SW480 (cell line): ENCODE results near the gene SLC35F3.
"Not testable (repeated sequence)": the region's sequence is repeated elsewhere in the genome, so short reads cannot be mapped to it uniquely, and the experiment has no call there.

Source experiments
- DNase-seq: peaks from one replicate; pipeline ENCODE4 v3.0.0-alpha.2; 2016; ENCODE audit warnings: low spot score

The SLC35F3 gene

GRCh38 chr1:234107416-234108021, 203.0 kb downstream of the SLC35F3 start:
- no peak for DNase-seq

- no peak for DNase-seq
These were observed 204.4 kb downstream of the SLC35F3 start for GRCh38 chr1:234108921-234109320.

GRCh38 chr1:234109840-234110239, 205.4 kb downstream of the SLC35F3 start:
- DNase-seq = no peak

GRCh38 chr1:234111458-234112142, 207.1 kb downstream of the SLC35F3 start:
- peak; percentile 31 for DNase-seq

- peak; percentile 58 for DNase-seq
These were observed 210.3 kb downstream of the SLC35F3 start for GRCh38 chr1:234114648-234115307.

- DNase-seq = no peak
These were observed 214.4 kb downstream of the SLC35F3 start for GRCh38 chr1:234118911-234119310.

DNA sequence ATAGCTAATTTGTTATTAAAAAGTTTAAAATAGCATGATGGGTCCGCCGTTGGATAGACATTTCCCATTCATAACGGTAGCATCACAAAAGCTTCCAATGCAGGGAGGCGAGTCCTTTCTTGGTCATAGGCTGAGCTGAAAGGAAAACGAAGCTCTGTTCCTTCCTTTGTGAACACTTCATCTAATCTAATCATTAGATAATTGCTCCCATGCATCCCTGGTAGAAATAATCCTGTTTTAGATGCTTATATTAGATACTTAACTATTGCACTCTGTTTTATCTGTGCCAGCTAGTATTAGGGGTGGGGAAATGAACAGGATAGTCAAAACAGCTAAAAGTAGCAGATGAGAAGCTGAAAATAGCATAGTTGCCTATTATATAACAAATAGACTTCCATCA, 215.0 kb downstream of the SLC35F3 start:
- no peak for DNase-seq

- DNase-seq = no peak
These were observed 216.0 kb downstream of the SLC35F3 start for GRCh38 chr1:234120327-234120944.

DNA sequence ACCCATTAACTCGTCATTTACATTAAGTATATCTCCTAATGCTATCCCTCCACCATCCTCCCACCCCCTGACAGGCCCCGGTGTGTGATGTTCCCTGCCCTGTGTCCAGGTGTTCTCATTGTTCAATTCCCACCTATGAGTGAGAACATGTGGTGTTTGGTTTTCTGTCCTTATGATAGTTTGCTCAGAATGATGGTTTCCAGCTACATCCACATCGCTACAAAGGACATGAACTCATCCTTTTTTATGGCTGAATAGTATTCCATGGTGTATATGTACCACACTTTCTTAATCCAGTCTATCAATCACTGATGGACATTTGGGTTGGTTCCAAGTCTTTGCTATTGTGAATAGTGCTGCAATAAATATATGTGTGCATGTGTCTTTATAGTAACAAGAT, 217.2 kb downstream of the SLC35F3 start:
- not testable (repeated sequence) for DNase-seq

GRCh38 chr1:234122571-234122970, 218.1 kb downstream of the SLC35F3 start:
- not testable (repeated sequence) for DNase-seq

DNA sequence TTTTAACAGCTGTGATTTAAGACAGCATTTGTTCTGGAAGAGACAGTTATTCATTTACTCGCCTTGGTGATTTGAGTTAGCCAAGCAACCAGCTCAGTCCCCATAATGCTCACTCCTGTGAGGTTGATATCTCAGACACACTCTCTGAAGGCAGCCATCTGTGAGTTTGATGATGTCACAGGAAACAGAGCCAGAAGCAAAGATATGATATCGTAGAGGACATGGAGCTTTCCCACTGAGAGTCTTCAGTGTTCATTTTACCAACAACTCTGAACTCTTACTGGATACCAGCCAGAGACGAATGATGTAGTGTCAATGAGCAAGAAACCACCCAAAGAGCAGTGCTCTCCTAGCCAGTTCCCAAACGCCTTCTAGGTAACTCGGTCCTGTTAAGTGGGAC, 219.4 kb downstream of the SLC35F3 start:
- no peak for DNase-seq

DNA sequence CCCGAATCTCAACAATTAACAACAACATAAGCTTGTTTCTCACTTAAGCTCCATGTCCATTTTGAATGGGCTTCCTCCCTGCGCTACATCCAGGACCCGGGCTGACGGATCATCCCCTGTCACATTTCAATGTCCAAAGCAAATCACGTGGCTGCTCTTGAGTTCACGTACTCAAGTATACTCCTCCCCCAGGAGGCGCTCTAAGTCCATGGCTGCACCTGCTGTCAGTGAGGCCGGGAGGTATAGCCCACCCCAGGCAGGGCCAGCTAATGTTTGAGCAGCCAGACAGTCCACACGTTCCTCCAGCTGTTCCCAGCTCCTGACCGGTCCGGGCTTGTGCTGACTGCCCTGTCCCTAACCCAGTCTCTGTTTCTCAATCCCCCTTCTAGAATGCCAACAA, 220.8 kb downstream of the SLC35F3 start:
- DNase-seq = peak; percentile 60

DNA sequence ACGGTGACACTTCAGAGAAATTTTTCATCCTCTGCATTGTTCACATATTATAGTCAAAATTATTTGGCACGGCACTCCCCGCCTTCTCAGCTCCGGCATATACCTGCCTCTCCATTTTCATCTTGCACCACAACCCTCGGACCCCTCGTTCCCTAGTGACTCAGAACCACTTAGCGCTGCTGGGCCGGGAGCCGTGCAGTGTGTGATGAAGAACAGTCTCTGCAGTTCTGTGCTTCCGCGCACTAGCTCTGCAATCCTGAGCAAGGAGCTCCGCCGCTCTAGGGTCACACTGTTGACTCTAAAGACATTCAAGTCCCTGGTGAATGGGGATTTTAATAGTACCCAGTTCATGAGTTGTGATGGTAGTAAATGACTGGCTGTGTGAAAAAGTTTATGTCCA, 221.2 kb downstream of the SLC35F3 start:
- DNase-seq = no peak

DNA sequence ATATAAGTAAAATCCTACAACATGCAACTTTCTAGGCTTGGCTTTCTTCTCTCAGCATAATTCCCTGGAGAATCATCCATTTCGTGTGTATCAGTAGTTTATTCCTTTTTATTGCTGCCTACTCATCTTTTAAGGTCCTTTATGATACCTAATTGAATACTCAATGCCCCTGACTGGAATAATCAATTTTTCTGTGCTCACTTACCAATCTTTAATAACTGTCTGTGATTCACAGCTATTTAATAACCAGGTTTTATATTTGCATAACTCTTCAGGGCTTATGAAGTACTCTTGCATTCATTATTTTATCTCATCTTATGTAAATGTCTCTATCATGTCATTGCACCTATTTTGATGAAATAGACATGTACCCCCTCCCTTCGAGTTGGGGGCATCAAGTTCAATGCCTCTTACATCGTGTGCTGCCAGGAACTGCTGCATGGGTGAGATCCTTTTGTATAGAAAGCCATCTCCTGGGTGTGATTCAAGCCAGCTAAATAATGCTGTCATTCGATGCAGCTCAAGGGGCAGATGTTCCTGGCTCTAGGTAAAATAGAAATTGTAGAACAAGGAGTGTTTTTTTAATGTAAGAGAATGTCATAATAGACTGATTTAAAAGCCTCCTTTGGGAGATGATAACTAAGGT, 222.7 kb downstream of the SLC35F3 start:
- no peak for DNase-seq

GRCh38 chr1:234132795-234133194, 228.3 kb downstream of the SLC35F3 start:
- no peak for DNase-seq

DNA sequence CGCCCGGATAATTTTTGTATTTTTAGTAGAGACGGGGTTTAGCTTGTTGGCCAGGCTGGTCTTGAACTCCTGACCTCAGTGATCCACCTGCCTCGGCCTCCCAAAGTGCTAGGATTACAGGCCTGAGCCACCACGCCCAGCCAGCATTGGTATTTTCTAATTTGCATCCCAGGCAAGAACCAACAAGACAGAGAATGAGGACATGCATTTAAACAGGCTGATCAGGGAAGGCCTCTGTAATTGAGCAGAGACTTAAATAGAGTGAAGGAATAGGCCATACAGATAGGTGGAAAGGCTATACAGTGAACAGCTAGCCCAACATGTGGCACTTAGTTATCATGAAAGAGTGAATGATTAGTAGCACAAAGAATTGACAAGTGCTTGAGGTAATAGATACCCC, 230.4 kb downstream of the SLC35F3 start:
- DNase-seq = no peak

DNA sequence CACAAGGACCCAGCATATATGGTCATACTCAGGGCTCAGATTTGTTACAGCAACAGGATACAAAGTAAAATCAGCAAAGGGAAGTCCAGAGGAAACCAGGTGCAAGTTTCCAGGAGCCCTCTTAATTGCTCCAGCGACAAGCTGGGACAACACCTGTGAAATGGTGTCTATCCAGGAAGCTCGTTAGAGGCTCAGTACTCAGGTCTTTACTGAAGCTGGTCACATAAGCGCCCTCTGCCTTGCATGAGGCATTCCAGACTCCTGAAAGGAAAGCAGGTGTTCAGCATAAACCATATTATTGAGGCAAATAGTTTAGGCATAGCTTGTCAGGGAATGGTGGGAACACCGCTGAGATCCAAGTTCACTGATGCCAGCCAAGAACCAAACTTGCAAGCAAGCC, 231.0 kb downstream of the SLC35F3 start:
- no peak for DNase-seq

GRCh38 chr1:234136073-234136472, 231.6 kb downstream of the SLC35F3 start:
- no peak for DNase-seq

DNA sequence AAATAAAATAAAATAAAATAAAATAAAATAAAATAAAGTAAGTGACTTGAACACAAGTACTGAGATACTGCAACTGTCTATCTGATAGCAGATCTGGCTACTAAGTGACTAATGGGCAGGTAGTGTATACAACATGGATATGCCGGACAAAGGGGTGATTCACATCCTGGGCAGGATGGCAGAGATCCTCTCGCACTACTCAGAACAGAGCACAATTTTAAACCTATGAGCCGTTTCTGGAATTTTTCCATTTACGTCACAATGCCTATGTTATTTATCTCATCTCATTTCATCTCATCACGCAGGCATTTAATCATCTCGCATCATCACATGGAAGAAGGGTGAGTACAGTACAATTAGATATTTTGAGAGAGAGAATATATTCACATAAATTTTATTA, 235.5 kb downstream of the SLC35F3 start:
- DNase-seq = no peak

DNA sequence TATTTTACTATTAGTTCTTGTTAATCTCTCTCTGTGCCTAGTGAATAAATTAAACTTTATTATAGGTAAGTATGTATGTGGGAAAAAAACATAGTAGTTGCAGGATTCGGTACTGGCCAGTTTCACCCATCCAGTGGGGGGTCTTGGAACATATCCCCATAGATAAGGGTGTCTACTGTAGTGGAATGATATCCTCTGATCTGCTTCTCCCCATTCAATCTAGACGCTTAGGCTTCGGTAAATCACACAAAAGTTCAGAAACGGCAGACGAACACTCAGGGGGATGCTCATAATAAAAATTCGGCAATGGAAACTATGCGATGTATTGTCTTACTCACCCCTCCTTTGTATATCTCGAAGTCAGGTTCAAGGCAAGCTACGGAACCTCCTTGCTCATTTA, 235.9 kb downstream of the SLC35F3 start:
- no peak for DNase-seq

DNA sequence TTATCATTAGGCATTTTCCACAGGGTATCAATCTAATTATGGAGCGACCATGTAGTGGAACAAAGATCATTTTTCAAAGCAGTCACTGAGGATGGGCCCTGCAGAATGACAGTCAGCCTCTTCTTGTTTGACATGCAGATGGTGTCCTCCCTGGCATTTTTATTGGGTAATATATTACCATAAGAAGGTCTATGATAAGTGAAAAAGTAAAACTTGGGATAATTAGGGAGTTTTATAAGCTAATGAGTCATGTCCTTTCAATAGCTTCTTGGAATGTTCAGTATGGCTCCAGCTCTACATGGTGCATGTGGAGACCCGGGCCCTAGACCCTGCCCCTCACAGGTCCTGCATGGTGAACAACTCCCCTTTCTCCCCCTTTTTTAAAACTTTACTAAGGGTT, 236.5 kb downstream of the SLC35F3 start:
- no peak for DNase-seq

- DNase-seq = no peak
These were observed 239.2 kb downstream of the SLC35F3 start for GRCh38 chr1:234143681-234144080.

- no peak for DNase-seq
These were observed 240.4 kb downstream of the SLC35F3 start for GRCh38 chr1:234144901-234145300.
